Measurements from ENCODE around the gene NIF3L1. TPM values are rescaled to one million over a fixed set of nuclear protein-coding genes. Genes with fewer than 3 reads are reported as not detected.

NIF3L1 gene
- total RNA-seq, 1 donor from 2014 or later, result 36.3 TPM

DNA sequence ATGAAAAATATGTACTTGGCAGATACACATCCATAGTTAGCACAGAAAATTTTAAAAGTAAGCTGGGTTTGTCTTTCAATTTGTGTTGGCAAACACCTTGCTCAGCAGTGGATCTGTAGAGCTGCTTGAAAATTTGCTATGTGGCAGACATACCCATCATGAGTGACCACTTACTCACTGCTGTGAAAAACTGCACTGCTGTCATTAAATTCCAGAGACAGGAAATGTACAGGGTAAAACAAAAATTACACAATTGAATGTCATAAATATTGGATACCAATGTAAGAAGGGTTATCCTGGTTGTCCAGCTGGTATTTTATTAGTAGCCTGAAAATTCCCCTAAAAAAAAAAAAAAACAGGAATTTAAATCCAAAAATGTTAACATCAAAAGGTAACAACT lies 24.5 kb downstream of the NIF3L1 start:
- H3K36me3 Mint-ChIP-seq, result peaks cover 23% of the 10 kb centered on the region
- H3K4me1 Mint-ChIP-seq (ENCODE audit: unreplicated experiment), result no peaks in the 10 kb centered on the region
- TF ChIP-seq, protein P1, sequence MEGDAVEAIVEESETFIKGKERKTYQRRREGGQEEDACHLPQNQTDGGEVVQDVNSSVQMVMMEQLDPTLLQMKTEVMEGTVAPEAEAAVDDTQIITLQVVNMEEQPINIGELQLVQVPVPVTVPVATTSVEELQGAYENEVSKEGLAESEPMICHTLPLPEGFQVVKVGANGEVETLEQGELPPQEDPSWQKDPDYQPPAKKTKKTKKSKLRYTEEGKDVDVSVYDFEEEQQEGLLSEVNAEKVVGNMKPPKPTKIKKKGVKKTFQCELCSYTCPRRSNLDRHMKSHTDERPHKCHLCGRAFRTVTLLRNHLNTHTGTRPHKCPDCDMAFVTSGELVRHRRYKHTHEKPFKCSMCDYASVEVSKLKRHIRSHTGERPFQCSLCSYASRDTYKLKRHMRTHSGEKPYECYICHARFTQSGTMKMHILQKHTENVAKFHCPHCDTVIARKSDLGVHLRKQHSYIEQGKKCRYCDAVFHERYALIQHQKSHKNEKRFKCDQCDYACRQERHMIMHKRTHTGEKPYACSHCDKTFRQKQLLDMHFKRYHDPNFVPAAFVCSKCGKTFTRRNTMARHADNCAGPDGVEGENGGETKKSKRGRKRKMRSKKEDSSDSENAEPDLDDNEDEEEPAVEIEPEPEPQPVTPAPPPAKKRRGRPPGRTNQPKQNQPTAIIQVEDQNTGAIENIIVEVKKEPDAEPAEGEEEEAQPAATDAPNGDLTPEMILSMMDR (conservative IDR thresholded peaks at IDR 0.05), result no peak
- no peak for DNase-seq (ENCODE audit: extremely low spot score, unreplicated experiment)
- H3K9me3 Mint-ChIP-seq, result no peaks in the 10 kb centered on the region
- H3K27me3 Mint-ChIP-seq, result no peaks in the 10 kb centered on the region
- no peak overlapping the region for H3K4me3 Mint-ChIP-seq
- no peak overlapping the region for H3K27ac Mint-ChIP-seq

- no peaks in the 10 kb centered on the region for H3K4me1 Mint-ChIP-seq (ENCODE audit: unreplicated experiment)
Observed at GRCh38 chr2:200922439-200922838, 33.3 kb downstream of the NIF3L1 start.

DNA sequence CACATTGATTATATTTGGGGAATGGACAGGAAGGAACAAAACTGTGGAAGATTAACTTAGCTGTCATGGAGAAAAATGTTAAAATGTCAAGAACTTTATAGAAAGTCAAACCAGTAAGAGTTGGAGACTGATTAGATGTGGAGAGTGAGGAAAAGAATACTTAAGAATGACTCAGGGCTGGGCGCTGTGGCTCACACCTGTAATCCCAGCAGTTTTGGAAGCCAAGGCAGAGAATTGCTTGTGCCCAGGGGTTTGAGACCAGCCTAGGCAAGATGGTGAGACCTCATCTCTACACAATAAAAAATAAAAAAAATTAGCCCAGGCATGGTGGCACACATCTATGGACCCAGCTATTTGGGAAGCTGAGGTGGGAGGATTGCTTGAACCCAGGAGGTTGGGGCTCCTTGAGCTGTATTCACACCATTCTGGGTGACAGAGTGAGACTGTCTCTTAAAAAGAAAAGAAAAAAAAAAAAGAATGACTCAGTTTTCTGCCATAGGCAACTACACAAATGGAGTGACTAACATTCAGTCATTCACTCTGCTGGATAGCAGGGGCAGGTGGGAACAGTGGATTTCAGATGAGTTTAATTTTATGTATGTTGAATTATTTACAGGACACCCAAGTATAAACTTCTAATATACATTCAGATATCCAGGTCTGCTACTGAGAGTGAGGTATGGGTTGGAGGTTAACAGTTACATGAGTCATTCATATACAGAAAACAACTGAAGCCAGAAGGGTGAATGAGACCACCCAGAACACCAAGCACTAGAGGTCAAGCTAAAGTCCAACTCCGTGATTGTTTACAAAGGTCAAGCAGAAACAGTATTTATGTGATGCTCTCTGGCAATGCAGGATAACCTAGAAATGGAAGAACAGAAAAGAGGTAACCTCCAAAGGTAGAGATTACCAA lies 40.4 kb downstream of the NIF3L1 start:
- H3K9me3 Mint-ChIP-seq, result no peaks in the 10 kb centered on the region
- TF ChIP-seq, protein P1 (conservative IDR thresholded peaks at IDR 0.05), result no peak
- no peaks in the 10 kb centered on the region for H3K4me1 Mint-ChIP-seq (ENCODE audit: unreplicated experiment)
- no peak overlapping the region for H3K27ac Mint-ChIP-seq
- DNase-seq (ENCODE audit: extremely low spot score, unreplicated experiment), result no peak
- no peaks in the 10 kb centered on the region for H3K27me3 Mint-ChIP-seq
- peaks cover 19% of the 10 kb centered on the region for H3K36me3 Mint-ChIP-seq
- no peak overlapping the region for H3K4me3 Mint-ChIP-seq

More at GRCh38 chr2:200922439-200922838, 33.3 kb downstream of the NIF3L1 start:
- Mint-ChIP-seq H3K4me3 (no peak overlapping the region), H3K27me3 (no peaks in the 10 kb centered on the region), H3K9me3 (no peaks in the 10 kb centered on the region), H3K27ac (no peak overlapping the region), H3K36me3 (peaks cover 9% of the 10 kb centered on the region)
- DNase-seq (ENCODE audit: extremely low spot score, unreplicated experiment), result no peak
- TF ChIP-seq, protein P1 (conservative IDR thresholded peaks at IDR 0.05), result no peak

DNA sequence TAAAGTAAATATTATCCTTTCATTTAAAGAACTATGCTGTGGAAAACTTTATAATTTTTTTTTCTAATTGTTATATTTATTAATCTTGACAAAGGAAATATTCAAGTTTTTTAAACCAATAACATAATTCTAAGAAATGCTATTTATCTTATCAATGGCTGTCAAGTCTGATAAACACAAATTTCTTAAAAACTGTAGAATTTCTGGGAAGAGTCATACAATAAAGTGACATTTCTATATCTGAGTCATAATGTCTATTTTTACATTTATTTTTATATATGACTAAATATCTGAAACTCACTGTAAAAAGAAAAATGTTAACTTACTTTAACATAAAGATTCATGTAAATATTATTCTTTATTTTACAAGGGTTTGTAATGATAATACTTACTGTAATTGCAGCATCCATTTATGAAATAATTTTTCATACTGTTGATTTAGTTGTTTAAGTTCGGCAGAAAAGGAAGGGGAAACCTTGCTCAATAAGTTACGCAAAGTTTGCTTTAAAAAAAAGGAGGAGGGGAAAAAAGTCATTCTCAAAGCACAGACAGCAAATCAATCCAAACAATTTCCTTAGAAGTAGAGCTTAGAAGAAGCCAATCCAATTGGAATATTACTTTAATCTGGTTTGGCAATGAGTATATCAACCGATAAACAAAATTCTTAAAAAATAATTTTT lies 41.9 kb downstream of the NIF3L1 start:
- H3K27me3 Mint-ChIP-seq, result no peaks in the 10 kb centered on the region
- TF ChIP-seq, protein P1 (conservative IDR thresholded peaks at IDR 0.05), result no peak
- no peak for DNase-seq (ENCODE audit: extremely low spot score, unreplicated experiment)
- no peak overlapping the region for H3K27ac Mint-ChIP-seq
- H3K36me3 Mint-ChIP-seq, result peaks cover 19% of the 10 kb centered on the region
- no peaks in the 10 kb centered on the region for H3K9me3 Mint-ChIP-seq
- no peak overlapping the region for H3K4me3 Mint-ChIP-seq
- no peaks in the 10 kb centered on the region for H3K4me1 Mint-ChIP-seq (ENCODE audit: unreplicated experiment)

GRCh38 chr2:200939832-200940231 lies 50.7 kb downstream of the NIF3L1 start:
- H3K27ac Mint-ChIP-seq, result no peak overlapping the region
- peaks cover 17% of the 10 kb centered on the region for H3K36me3 Mint-ChIP-seq
- no peaks in the 10 kb centered on the region for H3K27me3 Mint-ChIP-seq
- TF ChIP-seq, protein P1 (conservative IDR thresholded peaks at IDR 0.05), result no peak
- H3K4me3 Mint-ChIP-seq, result no peak overlapping the region
- DNase-seq (ENCODE audit: extremely low spot score, unreplicated experiment), result no peak
- H3K4me1 Mint-ChIP-seq (ENCODE audit: unreplicated experiment), result no peaks in the 10 kb centered on the region
- no peaks in the 10 kb centered on the region for H3K9me3 Mint-ChIP-seq
